NCI-H510A treated with DMSO at 0.1 percent for 48 hours (cell line): ENCODE results near the gene BRD9.
A peak's percentile ranks its signal among the peaks of the same experiment; 100 is the strongest.
"Not testable (repeated sequence)": the region's sequence is repeated elsewhere in the genome, so short reads cannot be mapped to it uniquely, and the experiment has no call there.

ENCODE experiments used
- DNase-seq: peaks from one replicate; lab custom pipeline; 2025; lab: John Stamatoyannopoulos, UW

The BRD9 gene

DNA sequence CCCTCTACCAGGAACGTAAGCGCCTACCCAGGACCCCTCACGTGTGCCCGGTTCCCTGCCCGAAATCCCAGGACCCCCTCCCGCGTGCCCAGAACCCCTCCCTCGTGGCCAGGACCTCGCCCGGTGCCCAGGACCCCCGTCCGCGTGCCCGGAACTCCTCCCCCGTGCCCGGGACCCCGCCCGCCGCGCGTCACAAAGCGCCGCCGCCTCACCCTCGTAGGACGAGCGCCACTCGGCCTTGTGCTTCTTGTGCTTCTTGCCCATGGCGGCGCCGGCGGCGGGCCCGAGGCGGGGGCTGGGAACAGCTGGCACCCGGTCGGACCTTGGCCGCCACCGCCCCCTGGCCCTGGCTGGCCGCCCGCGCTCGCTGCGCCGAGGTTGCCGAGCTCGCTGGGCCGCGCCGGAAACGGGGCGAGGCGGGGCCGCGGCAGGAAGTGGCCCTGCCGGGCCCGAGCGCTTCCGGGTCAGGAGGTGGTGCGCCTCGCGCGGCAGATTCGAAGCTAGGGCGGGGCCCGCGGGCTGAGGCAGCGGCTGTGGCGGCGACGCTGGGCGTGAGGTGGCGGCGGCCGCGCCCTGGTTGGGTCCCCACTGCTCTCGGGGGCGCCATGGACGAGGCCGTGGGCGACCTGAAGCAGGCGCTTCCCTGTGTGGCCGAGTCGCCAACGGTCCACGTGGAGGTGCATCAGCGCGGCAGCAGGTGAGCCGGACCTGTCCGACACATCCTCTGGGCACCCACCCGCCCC lies at the start of gene BRD9, which contains the start of gene TRIP13:
Gene BRD9, minus strand, starts transcription at position 408 of the 743 bp plus-strand sequence. Its CDS starts 144 bp downstream, at position 264.
Gene TRIP13, plus strand, starts transcription at position 491 of the 743 bp plus-strand sequence. Its CDS starts 115 bp downstream, at position 606.
- DNase-seq = peak; percentile 90

- not testable (repeated sequence) for DNase-seq
Measured at GRCh38 chr5:940741-941140, 48.1 kb upstream of the BRD9 start.

- no peak for DNase-seq
Measured at GRCh38 chr5:939368-939767, 46.8 kb upstream of the BRD9 start.

- DNase-seq = no peak
Measured at GRCh38 chr5:937151-937924, 44.7 kb upstream of the BRD9 start.

DNA sequence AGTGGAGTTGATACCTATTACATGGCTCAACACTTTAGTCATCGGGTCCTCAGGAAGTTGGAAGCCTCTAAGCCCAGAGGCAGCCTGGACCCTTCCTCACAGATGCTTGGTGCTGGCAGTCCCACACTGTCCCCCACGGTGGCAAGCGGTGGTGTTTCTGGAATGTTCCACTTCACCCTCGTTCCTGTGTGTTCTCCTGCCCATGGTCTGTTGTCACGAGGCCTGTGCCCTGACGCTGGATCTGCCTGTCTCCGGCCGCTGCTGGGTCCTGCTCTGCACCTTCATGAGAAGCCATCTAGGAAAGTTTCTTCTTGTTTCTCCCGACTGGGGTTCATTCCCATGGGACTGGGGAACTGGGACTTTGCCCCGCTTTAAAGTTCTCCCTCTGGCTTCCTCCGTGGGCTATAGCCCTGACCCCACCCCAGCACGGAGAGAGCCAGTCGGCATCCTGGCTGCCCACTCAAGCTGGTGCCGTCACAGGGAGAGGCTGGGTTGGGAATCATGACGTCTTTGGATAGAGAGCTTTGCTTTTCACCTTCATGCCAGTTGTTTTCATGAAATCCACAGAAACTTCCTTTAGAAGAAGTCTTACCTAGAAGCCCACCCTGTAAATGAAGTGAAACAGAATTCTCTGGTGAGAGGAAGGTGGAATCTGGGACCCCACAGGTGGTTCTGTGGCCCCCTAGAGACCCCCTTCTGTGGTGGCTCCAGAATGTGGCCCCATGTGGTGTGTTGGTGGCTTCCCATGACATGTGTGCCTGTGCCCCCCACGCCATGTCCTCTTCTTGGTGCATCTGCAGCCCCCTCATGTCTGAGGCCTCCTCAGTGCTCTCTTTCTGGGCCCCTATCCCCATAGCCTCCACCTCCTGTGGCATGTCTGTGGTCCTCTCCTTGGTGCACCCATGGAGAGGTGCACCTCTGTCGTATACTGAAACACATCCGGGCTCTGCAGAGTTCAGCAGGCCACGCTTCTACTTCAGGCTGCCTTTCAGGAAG lies 43.8 kb upstream of the BRD9 start:
- no peak for DNase-seq

DNA sequence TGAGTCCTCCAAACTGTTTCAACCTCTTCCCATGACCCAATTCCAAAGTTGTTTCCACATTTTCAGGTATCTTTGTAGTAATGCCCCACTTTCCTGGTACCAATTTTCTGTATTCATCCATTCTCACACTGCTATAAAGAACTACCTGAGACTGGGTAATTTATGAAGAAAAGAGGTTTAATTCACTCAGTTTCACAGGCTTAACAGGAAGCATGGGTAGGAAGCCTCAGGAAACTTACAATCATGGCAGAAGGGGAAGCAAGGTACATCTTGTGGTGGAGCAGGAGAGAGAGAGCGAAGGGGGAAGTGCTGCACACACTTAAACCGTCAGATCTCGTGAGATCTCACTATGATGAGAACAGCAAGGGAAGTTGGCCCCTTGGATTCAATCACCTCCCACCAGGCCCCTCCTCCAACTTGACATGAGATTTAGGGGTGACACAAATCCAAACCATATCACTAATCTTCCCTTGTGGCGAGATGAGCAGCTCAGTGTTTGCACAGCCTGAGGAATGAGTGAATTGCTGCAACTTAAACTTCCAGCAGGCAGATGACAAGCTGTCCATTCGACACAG lies 43.0 kb upstream of the BRD9 start:
- no peak for DNase-seq

GRCh38 chr5:934381-934967 lies 41.9 kb upstream of the BRD9 start:
- DNase-seq = not testable (repeated sequence)

- not testable (repeated sequence) for DNase-seq
Measured at GRCh38 chr5:933951-934350, 41.4 kb upstream of the BRD9 start.

DNA sequence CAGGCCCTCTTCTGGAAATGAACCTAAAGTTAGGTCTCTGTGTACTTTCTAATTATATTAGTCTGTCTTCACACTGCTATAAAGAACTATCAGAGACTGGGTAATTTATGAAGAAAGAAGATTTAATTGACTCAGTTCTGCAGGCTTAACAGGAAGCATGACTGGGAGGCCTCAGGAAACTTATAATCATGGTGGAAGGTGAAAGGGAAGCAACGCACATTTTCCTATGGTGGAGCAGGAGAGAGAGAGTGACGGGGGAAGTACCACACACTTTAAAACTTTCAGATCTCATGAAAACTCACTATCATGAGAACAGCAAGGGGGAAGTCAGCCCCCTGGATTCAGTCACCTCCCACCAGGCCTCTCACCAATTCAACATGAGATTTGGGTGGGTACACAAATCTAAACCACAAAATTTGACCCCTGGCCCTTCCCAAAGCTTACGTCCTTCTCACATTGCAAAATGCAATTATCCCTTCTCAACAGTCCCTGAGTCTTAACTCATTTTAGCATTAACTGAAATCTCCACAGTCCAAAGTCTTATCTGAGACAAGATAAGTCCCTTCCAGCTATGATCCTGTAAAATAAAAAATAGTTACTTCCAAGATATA lies 40.8 kb upstream of the BRD9 start:
- no peak for DNase-seq

GRCh38 chr5:932628-933250 lies 40.1 kb upstream of the BRD9 start:
- DNase-seq = no peak

- DNase-seq = no peak
Measured at GRCh38 chr5:932151-932627, 39.6 kb upstream of the BRD9 start.

DNA sequence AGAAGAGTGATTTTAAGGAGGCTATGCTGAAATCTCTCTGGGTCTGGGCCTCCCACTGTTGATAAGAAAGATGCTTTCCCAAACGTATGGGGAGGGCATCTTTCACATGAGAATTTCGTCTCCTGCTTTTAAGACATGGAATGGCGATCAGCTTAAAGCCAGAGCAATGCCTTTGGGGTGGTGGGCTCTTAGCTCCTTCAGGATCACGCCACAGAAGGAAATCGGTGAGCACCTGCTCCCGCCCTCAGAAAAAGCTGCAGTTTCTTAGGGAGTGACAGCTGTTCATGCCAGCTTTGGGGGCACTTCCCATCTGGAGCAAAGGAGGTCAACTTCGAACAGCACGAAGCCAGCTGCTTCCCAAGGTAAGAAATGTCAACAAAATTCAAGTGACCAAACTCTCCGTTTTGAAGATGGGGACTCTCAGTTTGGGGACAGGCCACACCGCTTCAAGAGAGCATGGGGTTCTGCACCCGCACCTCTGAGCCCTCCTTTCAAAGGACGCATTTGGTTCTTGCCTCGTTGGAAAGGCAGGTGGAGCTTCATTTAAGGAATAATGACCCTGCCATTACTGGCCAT lies 39.1 kb upstream of the BRD9 start:
- DNase-seq = no peak

- DNase-seq = no peak
Measured at GRCh38 chr5:930866-931265, 38.3 kb upstream of the BRD9 start.

DNA sequence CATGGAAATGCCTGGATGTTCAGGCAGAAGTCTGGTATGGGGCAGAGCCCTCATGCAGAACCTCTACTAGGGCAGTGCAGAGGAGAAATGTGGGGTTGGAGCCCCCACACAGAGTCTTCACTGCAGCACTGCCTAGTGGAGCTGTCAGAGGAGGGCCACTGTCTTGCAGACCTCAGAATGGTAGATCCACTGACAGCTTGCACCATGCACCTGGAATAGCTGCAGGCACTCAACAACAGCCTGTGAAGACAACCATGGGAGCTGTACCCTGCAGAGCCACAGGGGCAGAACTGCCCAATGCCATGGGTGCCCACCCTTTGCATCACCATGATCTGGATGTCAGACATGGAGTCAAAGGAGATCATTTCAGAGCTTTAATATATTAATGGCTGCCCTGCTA lies 37.0 kb upstream of the BRD9 start:
- DNase-seq = no peak

DNA sequence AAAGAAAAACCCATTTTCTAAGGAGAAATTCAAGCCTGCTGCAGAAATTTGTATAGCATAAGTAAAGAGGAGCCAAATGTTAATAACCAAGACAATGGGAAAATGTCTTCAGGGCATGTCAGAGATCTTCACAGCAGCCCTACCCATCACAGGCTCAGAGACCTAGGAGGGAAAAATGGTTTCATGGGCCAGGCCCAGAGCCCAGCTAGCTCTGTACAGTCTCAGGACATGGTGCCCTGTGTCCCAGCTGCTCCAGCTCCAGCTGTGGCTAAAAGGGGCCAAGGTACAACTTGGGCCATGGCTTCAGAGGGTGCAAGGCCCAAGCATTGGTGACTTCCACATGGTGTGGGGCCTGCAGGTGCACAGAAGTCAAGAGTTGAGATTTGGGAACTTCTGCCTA lies 36.6 kb upstream of the BRD9 start:
- DNase-seq = not testable (repeated sequence)

DNA sequence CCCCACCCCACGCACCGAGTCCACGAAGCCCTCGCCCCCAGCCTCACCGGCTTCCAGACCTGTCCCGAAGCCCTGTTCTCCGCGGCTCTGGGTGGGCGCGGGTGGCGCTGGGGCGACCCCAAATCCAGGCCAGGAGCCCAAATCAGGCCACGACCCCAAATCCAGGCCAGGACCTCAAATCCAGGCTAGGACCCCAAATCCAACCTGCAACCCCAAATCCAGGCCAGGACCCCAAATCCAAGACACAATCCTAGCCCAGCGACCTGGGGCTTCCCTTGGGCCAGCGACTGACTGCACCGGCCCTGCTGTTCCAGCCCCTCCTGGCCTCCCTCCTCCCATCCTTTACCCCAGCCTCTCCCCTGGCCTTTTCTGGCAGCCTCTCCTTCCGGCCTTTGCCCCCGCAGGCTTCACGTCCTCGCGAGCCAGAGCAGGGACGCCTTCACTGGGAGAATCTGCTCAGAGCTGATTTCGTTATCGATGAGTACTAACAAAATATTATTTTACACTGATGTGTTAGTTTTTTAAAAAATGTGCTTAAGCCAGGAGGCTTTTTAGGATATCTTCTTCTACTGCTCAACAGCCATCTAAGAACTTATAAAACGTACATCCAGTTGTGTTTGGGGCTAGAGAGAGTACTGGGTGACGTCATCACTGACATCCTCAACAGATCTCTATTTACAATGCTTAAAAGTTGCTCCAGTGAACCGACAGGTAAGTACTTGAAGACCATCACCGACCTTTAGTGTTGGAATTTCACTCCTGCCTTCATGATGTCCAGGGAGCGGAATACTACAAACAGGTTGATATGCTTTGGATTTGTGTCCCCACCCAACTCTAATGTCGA lies 34.8 kb upstream of the BRD9 start:
- DNase-seq = no peak

DNA sequence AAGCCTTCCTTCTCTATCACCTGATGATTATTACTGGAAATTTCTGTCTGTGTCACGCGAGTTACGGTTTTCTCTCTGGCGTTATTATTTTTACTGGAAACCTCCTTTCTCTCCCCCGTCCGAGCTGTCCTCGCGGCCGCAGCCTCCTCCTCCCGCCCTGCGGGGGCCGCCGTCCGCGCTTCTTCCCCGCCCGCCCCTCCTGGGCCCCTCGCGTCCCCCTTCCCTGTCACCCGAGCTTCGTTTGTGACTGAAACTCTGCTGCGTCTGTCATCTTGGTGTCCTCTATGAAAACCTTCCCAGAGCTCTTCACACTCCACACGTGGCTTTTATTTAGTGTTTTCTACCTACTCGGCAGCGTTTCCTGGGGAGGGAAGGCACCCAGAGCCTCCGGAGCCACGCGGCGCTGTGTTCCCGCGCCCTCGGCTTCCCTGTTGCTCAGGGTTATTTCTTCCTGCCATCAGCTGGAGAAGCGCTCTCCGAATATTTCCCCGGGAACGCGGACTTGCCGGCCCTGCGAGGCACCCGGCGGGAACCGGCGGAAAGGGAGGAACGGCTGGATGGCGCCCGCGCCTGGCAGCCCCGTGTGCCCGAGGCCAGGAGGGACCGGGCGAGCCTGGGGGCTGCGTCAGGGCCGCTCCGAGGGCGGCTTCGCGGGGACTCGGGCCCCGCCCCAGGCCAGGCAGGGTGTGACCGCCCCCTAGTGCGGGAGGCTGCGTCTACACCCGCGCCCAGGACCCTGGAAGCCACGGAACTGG lies 34.0 kb upstream of the BRD9 start:
- no peak for DNase-seq

DNA sequence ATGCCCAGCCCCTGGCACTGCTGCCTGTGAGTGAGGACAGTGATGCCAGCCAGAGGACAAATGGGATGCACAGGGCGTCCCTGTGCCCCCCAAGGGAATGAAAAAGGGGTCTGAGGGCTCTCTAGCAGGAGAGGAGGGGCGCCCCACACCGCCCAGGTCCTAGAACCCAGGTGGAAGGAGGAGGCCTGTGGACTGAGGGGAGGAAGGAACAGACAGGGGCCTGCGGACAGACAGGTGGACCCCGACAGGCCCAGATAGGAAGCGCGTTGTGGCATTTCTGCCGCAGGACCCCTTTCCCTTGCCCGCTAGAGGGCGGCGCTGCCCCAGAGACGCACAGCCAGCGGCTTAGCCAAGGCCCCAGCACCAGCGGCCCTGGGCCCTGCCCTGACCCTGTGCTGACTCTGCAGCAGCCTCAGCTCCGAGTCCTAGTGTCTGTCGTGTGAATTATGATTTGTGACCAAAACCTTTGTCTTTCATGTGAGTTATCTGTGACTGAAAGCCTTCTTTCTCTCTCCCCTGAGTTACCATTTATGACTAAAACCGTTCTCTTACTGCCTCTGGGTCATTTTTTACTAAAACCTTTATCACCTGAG lies 30.8 kb upstream of the BRD9 start:
- DNase-seq = peak; percentile 95
